BLaER1 treated with 17β-estradiol and CSF1 and Interleukin-3, amounts not matched to agents 10 nM and 100 nM (cell line): ENCODE data around the gene CPLANE2.
"Not testable (repeated sequence)": the region's sequence is repeated elsewhere in the genome, so short reads cannot be mapped to it uniquely, and the experiment has no call there.

ENCODE experiments used
- H3K27ac ChIP-seq, 11 experiments: shearing (Covaris generic); formaldehyde crosslinking; 2 replicates each; pipeline ENCODE4 v1.8.1; 2022
- H3K27me3 ChIP-seq, 11 experiments: shearing (Covaris generic); formaldehyde crosslinking; 2 replicates each; pipeline ENCODE4 v1.8.1; 2022
- H3K36me3 ChIP-seq, 11 experiments: shearing (Covaris generic); formaldehyde crosslinking; 2 replicates each; pipeline ENCODE4 v1.8.1; 2022
- H3K4me1 ChIP-seq, 10 experiments: shearing (Covaris generic); formaldehyde crosslinking; 2 replicates each; pipeline ENCODE4 v1.8.1; 2022
- H3K4me2 ChIP-seq, 11 experiments: shearing (Covaris generic); formaldehyde crosslinking; 2 replicates each; pipeline ENCODE4 v1.8.1; 2022
- H3K4me3 ChIP-seq, 10 experiments: shearing (Covaris generic); formaldehyde crosslinking; 2 replicates each; pipeline ENCODE4 v1.8.1; 2022
- H3K9ac ChIP-seq, 11 experiments: shearing (Covaris generic); formaldehyde crosslinking; 2 replicates each; pipeline ENCODE4 v1.8.1; 2022
- H3K9me3 ChIP-seq, 11 experiments: shearing (Covaris generic); formaldehyde crosslinking; replicated peaks in 1 of 11; 2 replicates each; pipeline ENCODE4 v1.8.1; 2022
- H4K20me1 ChIP-seq, 11 experiments: shearing (Covaris generic); formaldehyde crosslinking; 2 replicates each; pipeline ENCODE4 v1.8.1; 2022
- Cebpa-rat ChIP-seq, 11 experiments: shearing (Covaris generic); IDR thresholded peaks; 2 replicates each; pipeline ENCODE4 v1.8.1; 2022

Gene CPLANE2

DNA sequence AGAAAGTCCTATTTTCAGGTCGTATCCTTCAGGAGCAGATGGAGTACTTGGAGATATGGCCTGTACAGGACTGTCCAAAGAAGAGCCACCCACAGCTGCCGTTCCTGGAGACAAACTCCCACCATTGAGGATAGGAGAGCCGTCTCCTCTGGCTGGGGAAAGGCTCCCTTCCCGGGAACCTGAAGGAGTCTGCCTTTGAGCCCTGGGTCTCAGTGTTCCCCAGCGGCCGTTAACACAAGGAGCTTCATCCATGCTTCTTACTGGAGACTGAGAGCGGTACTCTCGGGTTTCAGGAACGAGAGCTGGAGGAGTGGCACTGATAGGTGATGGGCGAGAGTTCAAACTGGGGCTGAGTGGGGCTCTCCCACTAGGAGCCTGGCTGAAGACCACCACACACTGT is 14.4 kb upstream of the CPLANE2 start:
- peaks cover 0 to 67% (median 19%) of the 10 kb centered on the region in 11 experiments; a peak in 13 of 22 replicates for H4K20me1 ChIP-seq
- H3K36me3 ChIP-seq = peaks cover 70 to 97% (median 84%) of the 10 kb centered on the region in 11 experiments
- no peak for TF ChIP-seq Cebpa-rat (IDR thresholded peaks at IDR 0.05)
- no peak overlapping the region for H3K9ac ChIP-seq
- no peak overlapping the region for H3K27ac ChIP-seq
- no peak overlapping the region for H3K4me3 ChIP-seq
- peaks cover 23 to 36% (median 31%) of the 10 kb centered on the region in 10 experiments for H3K4me1 ChIP-seq
- H3K4me2 ChIP-seq = no peak overlapping the region
- no peaks in the 10 kb centered on the region for H3K9me3 ChIP-seq
- no peaks in the 10 kb centered on the region for H3K27me3 ChIP-seq

DNA sequence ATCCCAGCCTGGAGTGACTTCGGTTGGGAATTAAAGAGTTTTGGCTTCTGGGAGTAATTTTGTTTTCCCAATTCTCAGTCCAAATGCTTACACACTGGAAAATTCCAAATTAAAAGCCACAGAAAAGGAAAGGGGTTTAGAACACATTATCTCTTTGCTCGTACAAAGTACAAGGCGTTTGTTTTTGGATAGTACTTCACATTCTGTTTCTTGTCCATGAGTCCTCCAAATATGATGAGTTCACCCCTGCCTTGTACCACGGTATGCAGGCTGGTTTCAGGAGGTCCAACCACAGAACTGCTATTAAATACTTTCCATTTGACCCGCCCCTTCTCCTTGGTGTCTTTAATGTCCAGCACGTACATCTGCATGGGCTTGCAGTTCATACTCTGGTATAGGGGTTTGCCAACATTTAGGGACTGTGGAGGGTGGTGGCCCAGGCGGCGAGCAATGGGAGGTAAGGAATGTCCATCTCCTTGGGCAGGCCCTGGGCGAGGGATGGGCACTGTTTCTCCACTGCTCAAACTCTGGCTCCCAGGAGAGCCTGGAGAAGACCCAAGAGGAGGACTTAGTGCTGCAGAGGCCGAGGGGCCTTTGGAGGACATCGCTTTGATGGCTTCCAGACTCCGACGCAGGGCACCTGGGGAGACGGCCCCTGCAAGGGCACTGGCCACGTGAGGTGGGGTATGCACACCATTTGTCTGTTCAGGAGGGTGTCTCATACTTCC is 13.7 kb upstream of the CPLANE2 start:
- peaks cover 67 to 97% (median 81%) of the 10 kb centered on the region in 11 experiments for H3K36me3 ChIP-seq
- no peak overlapping the region for H3K27ac ChIP-seq

DNA sequence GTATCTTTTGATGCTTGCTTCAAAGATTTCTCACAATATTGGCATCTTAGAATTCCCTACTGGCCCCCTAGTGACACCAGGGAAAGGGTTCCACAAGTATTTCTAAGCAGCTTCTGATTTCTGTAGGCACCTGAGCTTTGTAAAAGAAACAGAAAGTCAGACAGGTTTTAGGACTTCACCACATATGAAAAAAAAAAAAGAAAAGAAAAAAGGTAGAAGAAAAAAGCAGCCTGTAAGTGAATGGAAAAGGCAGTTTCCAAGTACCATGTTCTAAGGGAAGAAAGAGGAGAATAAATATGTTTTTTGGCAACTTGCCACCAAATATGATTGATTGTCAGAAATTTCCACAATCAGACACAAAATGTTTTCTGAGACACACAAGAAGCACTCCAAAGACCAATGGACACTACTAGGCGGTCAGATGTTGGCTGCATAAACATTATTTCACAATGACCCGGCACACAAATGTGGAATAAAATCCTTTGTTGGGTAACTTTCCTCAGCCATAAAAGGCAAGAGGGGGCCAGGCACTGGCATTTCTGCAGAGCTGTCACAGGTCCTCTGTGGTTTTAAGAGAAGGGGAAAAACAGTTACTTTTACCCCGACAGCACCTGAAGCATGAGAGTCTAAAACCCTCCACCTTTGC is 12.7 kb upstream of the CPLANE2 start:
- TF ChIP-seq Cebpa-rat (IDR thresholded peaks at IDR 0.05) = no peak
- no peaks in the 10 kb centered on the region for H3K9me3 ChIP-seq
- 0 out of 22 replicates have a peak overlapping the region, but pooled peaks of 1 of the 11 experiments have one; percentile 11 for H3K9ac ChIP-seq
- no peak overlapping the region for H3K27ac ChIP-seq
- peaks cover 23 to 40% (median 32%) of the 10 kb centered on the region in 10 experiments for H3K4me1 ChIP-seq
- H3K4me3 ChIP-seq = no peak overlapping the region
- peaks cover 57 to 89% (median 76%) of the 10 kb centered on the region in 11 experiments for H3K36me3 ChIP-seq
- peak overlapping the region; percentile 11 to 71 (median 45); a peak in 18 of 22 replicates for H3K4me2 ChIP-seq
- no peaks in the 10 kb centered on the region for H3K27me3 ChIP-seq
- peaks cover 0 to 63% (median 15%) of the 10 kb centered on the region in 11 experiments; a peak in 13 of 22 replicates for H4K20me1 ChIP-seq

More for the DNA sequence above, 13.7 kb upstream of the CPLANE2 start:
- H3K4me3 ChIP-seq = no peak overlapping the region
- TF ChIP-seq Cebpa-rat (IDR thresholded peaks at IDR 0.05) = no peak
- no peaks in the 10 kb centered on the region for H3K27me3 ChIP-seq
- H3K9me3 ChIP-seq = no peaks in the 10 kb centered on the region
- peaks cover 23 to 36% (median 31%) of the 10 kb centered on the region in 10 experiments for H3K4me1 ChIP-seq
- peaks cover 0 to 60% (median 15%) of the 10 kb centered on the region in 11 experiments; a peak in 13 of 22 replicates for H4K20me1 ChIP-seq
- no peak overlapping the region for H3K4me2 ChIP-seq
- 0 out of 22 replicates have a peak overlapping the region, but pooled peaks of 1 of the 11 experiments have one; percentile 11 for H3K9ac ChIP-seq

DNA sequence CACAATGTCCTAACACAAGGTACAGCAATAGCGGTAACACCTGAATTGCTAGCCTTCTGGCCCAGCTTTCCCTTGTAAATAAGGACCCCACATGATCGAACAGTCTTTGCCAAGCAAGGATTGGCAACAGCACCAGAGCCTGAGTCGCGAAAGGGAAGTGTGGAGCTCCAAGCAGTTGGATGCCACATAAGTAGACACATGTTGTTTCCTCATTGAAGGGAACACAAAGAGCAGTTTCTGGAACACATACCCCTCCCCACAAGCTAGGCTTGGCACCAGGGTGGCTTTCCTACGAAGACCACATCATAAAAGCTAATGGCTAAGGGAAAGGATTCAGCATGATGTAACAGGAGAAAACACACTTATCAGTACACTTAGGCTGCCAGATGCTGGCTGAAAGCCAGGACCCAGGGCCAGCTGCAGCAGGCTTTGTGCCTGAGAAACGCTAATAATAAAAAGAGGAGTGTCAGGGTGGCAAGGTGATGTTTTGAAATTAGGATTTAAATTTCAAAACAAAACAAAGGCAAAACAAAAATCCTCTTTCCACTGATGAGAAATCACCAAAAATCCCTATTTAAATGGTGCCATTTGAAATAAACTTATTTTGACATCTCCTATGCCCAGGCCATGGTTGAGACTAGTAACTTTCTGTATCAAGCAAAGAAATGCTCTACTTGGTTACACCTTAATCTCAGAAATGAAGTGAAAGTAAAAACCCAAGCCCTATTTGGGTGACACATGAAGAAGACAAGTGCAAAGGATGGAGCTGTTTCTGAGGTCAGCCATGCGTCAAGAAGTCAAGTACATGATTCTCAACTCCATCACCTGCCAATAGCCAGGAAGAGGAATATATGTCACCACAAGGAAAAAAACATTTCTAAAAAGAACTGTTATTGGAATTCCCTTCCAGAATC is 11.9 kb upstream of the CPLANE2 start:
- Histone ChIP-seq H4K20me1 (peaks cover 0 to 67% (median 15%) of the 10 kb centered on the region in 11 experiments; a peak in 14 of 22 replicates), H3K9me3 (no peaks in the 10 kb centered on the region), H3K27me3 (no peaks in the 10 kb centered on the region), H3K9ac (peak overlapping the region in 2 of 11 experiments; percentile 4 to 38; a peak in 2 of 22 replicates), H3K27ac (peak overlapping the region in 8 of 11 experiments; percentile 33 to 63 (median 42); a peak in 17 of 22 replicates), H3K36me3 (peaks cover 48 to 80% (median 67%) of the 10 kb centered on the region in 11 experiments), H3K4me1 (peaks cover 27 to 48% (median 37%) of the 10 kb centered on the region in 10 experiments), H3K4me3 (no peak overlapping the region), H3K4me2 (peak overlapping the region; percentile 11 to 71 (median 45))
- no peak for TF ChIP-seq Cebpa-rat (IDR thresholded peaks at IDR 0.05)

DNA sequence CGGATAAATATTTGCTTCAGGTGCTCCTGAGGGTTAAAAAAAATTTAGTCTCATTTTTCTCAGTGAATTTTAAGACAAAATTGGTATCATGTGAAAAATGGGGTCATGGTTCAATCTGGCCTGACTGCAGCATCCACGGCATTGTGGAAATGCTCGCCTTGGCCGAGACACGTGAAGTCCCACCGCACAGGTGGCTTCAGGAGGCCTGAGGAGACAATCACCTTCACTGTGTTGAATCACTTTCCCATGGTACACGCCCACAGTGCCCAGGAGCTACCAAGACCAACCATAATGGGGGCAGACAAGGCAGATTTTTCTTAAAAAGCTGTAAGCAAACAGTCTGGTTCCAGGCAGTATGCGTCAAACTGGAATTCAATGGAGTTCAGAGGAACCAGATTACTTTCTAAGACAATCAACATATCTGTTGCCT is 11.0 kb upstream of the CPLANE2 start:
- no peaks in the 10 kb centered on the region for H3K9me3 ChIP-seq
- H3K27me3 ChIP-seq = no peaks in the 10 kb centered on the region
- TF ChIP-seq Cebpa-rat (IDR thresholded peaks at IDR 0.05) = no peak
- H3K4me3 ChIP-seq = no peak overlapping the region
- H4K20me1 ChIP-seq = peaks cover 0 to 64% (median 16%) of the 10 kb centered on the region in 11 experiments; a peak in 14 of 22 replicates
- peak overlapping the region in 2 of 11 experiments; percentile 4 to 38; a peak in 1 of 22 replicates for H3K9ac ChIP-seq
- H3K4me2 ChIP-seq = peak overlapping the region in 10 of 11 experiments; percentile 11 to 68 (median 44); a peak in 14 of 22 replicates
- peak overlapping the region in 8 of 11 experiments; percentile 33 to 63 (median 42); a peak in 16 of 22 replicates for H3K27ac ChIP-seq
- H3K36me3 ChIP-seq = peaks cover 41 to 72% (median 59%) of the 10 kb centered on the region in 11 experiments
- H3K4me1 ChIP-seq = peaks cover 27 to 48% (median 37%) of the 10 kb centered on the region in 10 experiments

DNA sequence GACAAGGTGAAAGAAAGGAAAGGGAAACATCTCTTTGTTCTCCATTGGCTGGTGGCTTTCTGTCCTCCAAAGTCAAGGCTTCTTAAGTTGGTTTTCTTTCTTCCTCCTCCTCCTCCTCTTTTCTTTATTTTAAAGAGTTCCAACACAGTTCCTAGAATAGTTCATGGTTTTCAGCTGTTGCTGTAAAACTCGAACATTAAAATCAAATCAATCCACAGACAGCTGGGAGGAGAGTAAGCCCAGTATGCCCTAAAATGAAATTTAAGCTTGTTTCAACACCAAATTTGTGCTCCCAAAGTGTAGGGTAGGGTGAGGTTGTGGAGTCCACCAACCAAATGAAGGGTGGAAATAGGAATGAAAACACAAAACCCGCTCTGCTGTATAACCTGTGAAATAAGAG is 10.5 kb upstream of the CPLANE2 start:
- no peak overlapping the region for H3K4me2 ChIP-seq

DNA sequence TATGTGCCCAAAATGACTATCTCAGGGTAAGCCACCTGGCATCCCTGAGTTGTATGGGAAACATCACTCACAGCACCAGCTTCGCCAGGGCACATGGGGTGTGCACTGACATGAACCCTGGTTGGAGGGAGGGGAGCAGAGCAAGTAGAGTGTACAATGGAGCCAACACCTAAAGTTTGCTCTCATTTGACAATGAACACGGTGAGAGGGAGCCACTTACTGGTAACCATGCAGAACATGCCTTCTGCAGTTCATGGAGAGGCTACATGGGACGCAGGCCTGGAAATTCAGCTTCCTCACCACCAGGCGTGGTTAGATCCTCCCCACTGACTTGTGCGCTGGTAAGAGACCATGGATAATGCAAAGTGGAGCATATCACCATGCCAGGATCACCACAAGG is 10.0 kb upstream of the CPLANE2 start:
- Histone ChIP-seq H3K36me3 (peaks cover 30 to 61% (median 48%) of the 10 kb centered on the region in 11 experiments), H3K4me2 (no peak overlapping the region), H4K20me1 (peaks cover 0 to 64% (median 16%) of the 10 kb centered on the region in 11 experiments; a peak in 14 of 22 replicates), H3K9me3 (no peaks in the 10 kb centered on the region), H3K4me3 (no peak overlapping the region), H3K4me1 (peaks cover 27 to 48% (median 37%) of the 10 kb centered on the region in 10 experiments), H3K27ac (no peak overlapping the region), H3K9ac (no peak overlapping the region), H3K27me3 (no peaks in the 10 kb centered on the region)
- no peak for TF ChIP-seq Cebpa-rat (IDR thresholded peaks at IDR 0.05)

More for the DNA sequence above, 10.5 kb upstream of the CPLANE2 start:
- H3K36me3 ChIP-seq = peaks cover 35 to 66% (median 53%) of the 10 kb centered on the region in 11 experiments
- H3K9me3 ChIP-seq = no peaks in the 10 kb centered on the region
- no peak overlapping the region for H3K9ac ChIP-seq
- peaks cover 0 to 64% (median 16%) of the 10 kb centered on the region in 11 experiments; a peak in 14 of 22 replicates for H4K20me1 ChIP-seq
- H3K27ac ChIP-seq = no peak overlapping the region
- H3K27me3 ChIP-seq = no peaks in the 10 kb centered on the region
- TF ChIP-seq Cebpa-rat (IDR thresholded peaks at IDR 0.05) = no peak
- no peak overlapping the region for H3K4me3 ChIP-seq
- H3K4me1 ChIP-seq = peaks cover 27 to 48% (median 37%) of the 10 kb centered on the region in 10 experiments

DNA sequence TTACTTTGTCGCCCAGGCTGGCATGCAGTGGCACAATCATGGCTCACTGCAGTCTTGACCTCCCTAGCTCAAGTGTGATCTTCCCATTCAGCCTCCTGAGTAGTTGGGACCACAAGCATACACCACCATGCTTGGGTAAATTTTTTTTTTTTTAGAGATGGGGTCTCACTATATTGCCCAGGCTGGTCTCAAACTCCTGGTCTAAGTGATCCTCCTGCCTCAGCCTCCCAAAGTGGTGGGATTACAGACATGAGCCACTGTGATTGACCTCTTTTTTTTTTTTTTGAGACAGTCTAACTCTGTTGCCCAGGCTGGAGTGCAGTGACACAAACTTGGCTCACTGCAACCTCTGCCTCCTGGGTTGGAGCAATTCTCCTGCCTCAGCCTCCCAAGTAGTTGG is 9.3 kb upstream of the CPLANE2 start:
- not testable (repeated sequence) for H3K27ac ChIP-seq, H3K27me3 ChIP-seq
- H3K36me3 ChIP-seq = peaks cover 23 to 54% (median 41%) of the 10 kb centered on the region in 11 experiments

More for the DNA sequence above, 9.3 kb upstream of the CPLANE2 start:
- not testable (repeated sequence) for H3K9ac ChIP-seq, H3K9me3 ChIP-seq, H3K4me3 ChIP-seq, H3K4me2 ChIP-seq
- Histone ChIP-seq H4K20me1 (peaks cover 0 to 58% (median 15%) of the 10 kb centered on the region in 11 experiments; a peak in 14 of 22 replicates), H3K4me1 (peaks cover 27 to 48% (median 37%) of the 10 kb centered on the region in 10 experiments)
